ENCODE measurements around the gene TPP1. TPM values are rescaled to one million over a fixed set of nuclear protein-coding genes. Genes with fewer than 3 reads are reported as not detected.

Gene TPP1
- total and polyA plus RNA-seq, 9 of the 15 experiments (the other 6 are each of a cell fraction or from before 2014, with no cell fraction given): 7.5 to 75.8 (median 15.7) TPM

DNA sequence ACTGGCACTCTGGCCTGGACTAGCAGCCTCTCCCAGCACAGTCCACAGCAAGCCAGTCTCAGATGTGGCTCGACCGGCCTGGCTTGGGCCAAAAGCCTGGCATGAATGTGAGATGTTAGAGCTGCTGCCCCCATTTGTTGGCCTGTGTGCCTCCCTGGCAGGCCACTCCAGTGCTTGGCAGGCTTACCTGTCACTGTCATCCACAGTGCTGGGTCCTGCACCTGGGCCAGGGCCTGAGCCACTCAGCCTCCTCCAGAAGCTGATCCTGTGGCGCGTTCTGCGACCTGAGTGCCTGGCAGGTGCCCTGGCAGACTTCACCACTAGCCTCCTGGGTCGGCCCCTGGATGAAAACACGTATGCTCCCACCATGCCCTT is 51.9 kb downstream of the TPP1 start (continued):
- TF ChIP-seq, protein P1, sequence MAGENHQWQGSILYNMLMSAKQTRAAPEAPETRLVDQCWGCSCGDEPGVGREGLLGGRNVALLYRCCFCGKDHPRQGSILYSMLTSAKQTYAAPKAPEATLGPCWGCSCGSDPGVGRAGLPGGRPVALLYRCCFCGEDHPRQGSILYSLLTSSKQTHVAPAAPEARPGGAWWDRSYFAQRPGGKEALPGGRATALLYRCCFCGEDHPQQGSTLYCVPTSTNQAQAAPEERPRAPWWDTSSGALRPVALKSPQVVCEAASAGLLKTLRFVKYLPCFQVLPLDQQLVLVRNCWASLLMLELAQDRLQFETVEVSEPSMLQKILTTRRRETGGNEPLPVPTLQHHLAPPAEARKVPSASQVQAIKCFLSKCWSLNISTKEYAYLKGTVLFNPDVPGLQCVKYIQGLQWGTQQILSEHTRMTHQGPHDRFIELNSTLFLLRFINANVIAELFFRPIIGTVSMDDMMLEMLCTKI (IDR thresholded peaks at IDR 0.05; ENCODE audit: partially characterized antibody): no peak

DNA sequence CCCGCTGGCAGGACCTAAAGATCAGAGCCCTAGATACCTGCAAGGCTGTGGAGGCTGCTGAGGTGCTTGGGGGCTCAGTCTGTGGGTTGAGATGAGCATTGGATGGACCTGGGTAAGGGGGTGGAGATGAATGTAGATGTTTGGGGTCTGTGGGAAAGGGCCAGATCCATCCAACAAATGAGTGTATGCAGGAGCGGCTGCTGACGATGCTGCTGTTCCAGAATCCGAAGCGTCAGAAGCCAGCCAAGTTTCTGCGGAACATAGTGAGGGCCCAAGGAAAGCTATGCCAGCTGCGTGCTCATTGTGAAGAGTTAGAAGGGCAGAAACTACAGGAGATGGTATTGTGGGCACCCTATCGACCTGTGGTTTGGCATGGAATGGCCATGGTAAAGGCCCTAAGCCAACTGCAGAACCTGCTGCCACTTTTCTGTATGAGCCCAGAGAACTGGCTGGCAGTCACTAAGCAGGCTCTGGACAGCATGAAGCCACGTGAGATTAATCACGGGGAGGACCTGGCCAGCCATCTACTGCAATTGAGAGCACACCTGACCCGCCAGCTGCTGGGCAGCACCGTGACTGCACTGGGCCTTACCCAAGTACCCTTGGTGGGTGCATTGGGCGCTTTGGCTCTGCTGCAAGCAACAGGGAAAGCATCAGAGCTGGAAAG is 52.4 kb downstream of the TPP1 start:
- no peaks in the 10 kb centered on the region for H4K20me1 ChIP-seq (replicated peaks; ENCODE audit: control insufficient read depth, insufficient read depth, low read length)
- H3K9ac ChIP-seq (ENCODE audit: insufficient read depth in 1 of 2, low read depth in 2 of 2, low read length in 2 of 2): peak overlapping the region in 1 of 2 experiments; percentile 43; a peak in 1 of 4 replicates
- TF ChIP-seq, protein P2, sequence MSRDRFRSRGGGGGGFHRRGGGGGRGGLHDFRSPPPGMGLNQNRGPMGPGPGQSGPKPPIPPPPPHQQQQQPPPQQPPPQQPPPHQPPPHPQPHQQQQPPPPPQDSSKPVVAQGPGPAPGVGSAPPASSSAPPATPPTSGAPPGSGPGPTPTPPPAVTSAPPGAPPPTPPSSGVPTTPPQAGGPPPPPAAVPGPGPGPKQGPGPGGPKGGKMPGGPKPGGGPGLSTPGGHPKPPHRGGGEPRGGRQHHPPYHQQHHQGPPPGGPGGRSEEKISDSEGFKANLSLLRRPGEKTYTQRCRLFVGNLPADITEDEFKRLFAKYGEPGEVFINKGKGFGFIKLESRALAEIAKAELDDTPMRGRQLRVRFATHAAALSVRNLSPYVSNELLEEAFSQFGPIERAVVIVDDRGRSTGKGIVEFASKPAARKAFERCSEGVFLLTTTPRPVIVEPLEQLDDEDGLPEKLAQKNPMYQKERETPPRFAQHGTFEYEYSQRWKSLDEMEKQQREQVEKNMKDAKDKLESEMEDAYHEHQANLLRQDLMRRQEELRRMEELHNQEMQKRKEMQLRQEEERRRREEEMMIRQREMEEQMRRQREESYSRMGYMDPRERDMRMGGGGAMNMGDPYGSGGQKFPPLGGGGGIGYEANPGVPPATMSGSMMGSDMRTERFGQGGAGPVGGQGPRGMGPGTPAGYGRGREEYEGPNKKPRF (IDR thresholded peaks at IDR 0.05; ENCODE audit: low read depth, low read length): no peak
- TF ChIP-seq NRF1 (conservative IDR thresholded peaks at IDR 0.05 in 1 of 2, IDR thresholded peaks at IDR 0.05 in 1 of 2) (no peak), SP1 (CRISPR knock-in tag; IDR thresholded peaks at IDR 0.05) (no peak), HIVEP1 (CRISPR knock-in tag; IDR thresholded peaks at IDR 0.05) (no peak), CREM (IDR thresholded peaks at IDR 0.05; ENCODE audit: low read depth) (no peak), GABPA (tag; conservative IDR thresholded peaks at IDR 0.05; ENCODE audit: low read depth) (no peak), BHLHE40 (IDR thresholded peaks at IDR 0.05; ENCODE audit: low read length) (no peak)
- TF ChIP-seq, protein P3, sequence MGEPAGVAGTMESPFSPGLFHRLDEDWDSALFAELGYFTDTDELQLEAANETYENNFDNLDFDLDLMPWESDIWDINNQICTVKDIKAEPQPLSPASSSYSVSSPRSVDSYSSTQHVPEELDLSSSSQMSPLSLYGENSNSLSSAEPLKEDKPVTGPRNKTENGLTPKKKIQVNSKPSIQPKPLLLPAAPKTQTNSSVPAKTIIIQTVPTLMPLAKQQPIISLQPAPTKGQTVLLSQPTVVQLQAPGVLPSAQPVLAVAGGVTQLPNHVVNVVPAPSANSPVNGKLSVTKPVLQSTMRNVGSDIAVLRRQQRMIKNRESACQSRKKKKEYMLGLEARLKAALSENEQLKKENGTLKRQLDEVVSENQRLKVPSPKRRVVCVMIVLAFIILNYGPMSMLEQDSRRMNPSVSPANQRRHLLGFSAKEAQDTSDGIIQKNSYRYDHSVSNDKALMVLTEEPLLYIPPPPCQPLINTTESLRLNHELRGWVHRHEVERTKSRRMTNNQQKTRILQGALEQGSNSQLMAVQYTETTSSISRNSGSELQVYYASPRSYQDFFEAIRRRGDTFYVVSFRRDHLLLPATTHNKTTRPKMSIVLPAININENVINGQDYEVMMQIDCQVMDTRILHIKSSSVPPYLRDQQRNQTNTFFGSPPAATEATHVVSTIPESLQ (CRISPR knock-in tag; IDR thresholded peaks at IDR 0.05): no peak
- H3K4me3 ChIP-seq: no peak overlapping the region
- no peaks in the 10 kb centered on the region for H3K36me3 ChIP-seq (ENCODE audit: control insufficient read depth, insufficient read depth, low read length)
- H3K4me1 ChIP-seq (replicated peaks in 1 of 2; ENCODE audit: control insufficient read depth in 2 of 2, insufficient read depth in 2 of 2, low read length in 2 of 2): peaks cover 51 to 61% of the 10 kb centered on the region in 2 experiments
- no TSS peak for BruUV-seq (replicated peaks)
- H3K9me1 ChIP-seq (ENCODE audit: control insufficient read depth, insufficient read depth, low read length): peaks cover 14% of the 10 kb centered on the region
- 81% methylated on average over 13 of the region's 13 CpGs for WGBS (ENCODE audit: insufficient coverage, low coverage, missing lambda C conversion rate)
- no peak overlapping the region for H2AFZ ChIP-seq (ENCODE audit: low read depth, low read length)
- ChIA-PET POLR2A (interaction anchor here (2.6 kb wide), 1 partner anchor 11 kb away, joined by 19 read pairs; no protein-coding TSS in a partner anchor), CTCF (ENCODE audit: low intra/inter-chr PET ratio) (no interaction called here)
- H3K9me3 ChIP-seq (replicated peaks; ENCODE audit: control insufficient read depth, insufficient read depth, low read depth, low read length): no peaks in the 10 kb centered on the region
- H3K27me3 ChIP-seq (ENCODE audit: control insufficient read depth in 2 of 2, insufficient read depth in 2 of 2, low read length in 2 of 2): no peaks in the 10 kb centered on the region
- H3K79me2 ChIP-seq (ENCODE audit: control insufficient read depth, insufficient read depth, low read length): no peaks in the 10 kb centered on the region
- no peak overlapping the region for H3K4me2 ChIP-seq (ENCODE audit: insufficient read depth, low read length)
- intact Hi-C loops (cut with micrococcal nuclease) (no loop called here), in situ Hi-C loops (cut with MboI) (no loop called here)
- FAIRE-seq: no peak
- no peak for ATAC-seq
- no peak overlapping the region for H3K27ac ChIP-seq (ENCODE audit: extremely low read depth, low read depth, low read length)
- no peak for DNase-seq (ENCODE audit: extremely low read depth in 1 of 4, low spot score in 3 of 4)

Measured in K562 (cell line).